Activated T-helper 2 cell treated with anti-CD3 and anti-CD28 coated beads, Interferon-gamma antibody, Interleukin-2, Interleukin-4, amounts not matched to agents 10 μg/mL and 5 μg/mL and 100 μg/mL, durations not matched to agents 14 hours and 24 hours and 36 hours (primary cell): ENCODE measurements around the gene RRAS2. TPM values are rescaled to one million over a fixed set of nuclear protein-coding genes. Genes with fewer than 3 reads are reported as not detected.
"Not testable (repeated sequence)": the region's sequence is repeated elsewhere in the genome, so short reads cannot be mapped to it uniquely, and the experiment has no call there.

Source experiments
- DNase-seq: peaks from one replicate; pipeline ENCODE4 v3.0.0; 2021; ENCODE audit warnings: low spot score
- H3K27ac Mint-ChIP-seq: one replicate; pipeline ENCODE4 v1.8.0; 2021; ENCODE audit warnings: mixed read lengths
- H3K27me3 Mint-ChIP-seq: one replicate; pipeline ENCODE4 v1.8.0; 2021; ENCODE audit warnings: low read depth, mixed read lengths
- H3K36me3 Mint-ChIP-seq: one replicate; pipeline ENCODE4 v1.8.0; 2021; ENCODE audit warnings: low read depth, mixed read lengths
- H3K4me1 Mint-ChIP-seq: one replicate; pipeline ENCODE4 v1.8.0; 2021; ENCODE audit warnings: low read depth, mixed read lengths
- H3K4me3 Mint-ChIP-seq: one replicate; pipeline ENCODE4 v1.8.0; 2021; ENCODE audit warnings: low read depth, mild to moderate bottlenecking, moderate library complexity, mixed read lengths
- H3K9me3 Mint-ChIP-seq: one replicate; pipeline ENCODE4 v1.8.0; 2021; ENCODE audit warnings: mixed read lengths
- intact Hi-C: fragments of 100-400 bp; cut with micrococcal nuclease; formaldehyde crosslinking; loops from one replicate; pipeline ENCODE4 v1.15.1; 2023
- total RNA-seq: library from RNA; stranded (reverse); gene quantifications from 2 replicates; pipeline ENCODE4 v1.2.3, GENCODE V29; 2022

Gene RRAS2
- total RNA-seq, 1 donor from 2014 or later, result 65.2 TPM

- Mint-ChIP-seq H3K27ac (no peak overlapping the region), H3K4me3 (no peak overlapping the region), H3K27me3 (no peaks in the 10 kb centered on the region), H3K4me1 (peaks cover 11% of the 10 kb centered on the region), H3K36me3 (no peaks in the 10 kb centered on the region), H3K9me3 (no peaks in the 10 kb centered on the region)
- no peak for DNase-seq
- intact Hi-C loops, result loop anchor here (5.0 kb wide), 1 partner anchor 49 kb away; the partner anchor contains the start of gene RRAS2
Observed at GRCh38 chr11:14308114-14308896, 50.7 kb downstream of the RRAS2 start.

- Mint-ChIP-seq H3K36me3 (no peaks in the 10 kb centered on the region), H3K27ac (no peak overlapping the region), H3K4me1 (peaks cover 8% of the 10 kb centered on the region), H3K27me3 (no peaks in the 10 kb centered on the region), H3K4me3 (no peak overlapping the region), H3K9me3 (no peaks in the 10 kb centered on the region)
- no peak for DNase-seq
- intact Hi-C loops, result loop anchor here (5.0 kb wide), 1 partner anchor 51 kb away; the partner anchor contains the start of gene RRAS2
Observed at GRCh38 chr11:14306481-14306880, 52.5 kb downstream of the RRAS2 start.

GRCh38 chr11:14305649-14306048 lies 53.3 kb downstream of the RRAS2 start:
- intact Hi-C loops, result loop anchor here (5.0 kb wide), 1 partner anchor 52 kb away; the partner anchor contains the start of gene RRAS2
- Mint-ChIP-seq H3K4me3 (no peak overlapping the region), H3K36me3 (no peaks in the 10 kb centered on the region), H3K27me3 (no peaks in the 10 kb centered on the region), H3K4me1 (peaks cover 6% of the 10 kb centered on the region), H3K27ac (no peak overlapping the region), H3K9me3 (no peaks in the 10 kb centered on the region)
- no peak for DNase-seq

GRCh38 chr11:14304601-14305000 lies 54.4 kb downstream of the RRAS2 start:
- Mint-ChIP-seq H3K4me3 (no peak overlapping the region), H3K27me3 (no peaks in the 10 kb centered on the region), H3K36me3 (no peaks in the 10 kb centered on the region), H3K27ac (no peak overlapping the region), H3K9me3 (no peaks in the 10 kb centered on the region), H3K4me1 (peaks cover 6% of the 10 kb centered on the region)
- intact Hi-C loops, result loop anchor here (5.0 kb wide), 1 partner anchor 73 kb away; no protein-coding TSS in a partner anchor
- DNase-seq, result no peak

GRCh38 chr11:14300661-14301304 lies 58.2 kb downstream of the RRAS2 start:
- H3K9me3 Mint-ChIP-seq, result no peaks in the 10 kb centered on the region
- intact Hi-C loops, result loop anchor here (2.0 to 5.0 kb wide), 3 partner anchors 77 to 154 kb away; no protein-coding TSS in a partner anchor
- H3K36me3 Mint-ChIP-seq, result no peaks in the 10 kb centered on the region
- peak; percentile 31 for DNase-seq
- H3K27me3 Mint-ChIP-seq, result no peaks in the 10 kb centered on the region
- H3K4me3 Mint-ChIP-seq, result no peak overlapping the region
- no peak overlapping the region for H3K27ac Mint-ChIP-seq
- H3K4me1 Mint-ChIP-seq, result peaks cover 6% of the 10 kb centered on the region

GRCh38 chr11:14299921-14300320 lies 59.1 kb downstream of the RRAS2 start:
- Mint-ChIP-seq H3K27ac (no peak overlapping the region), H3K36me3 (no peaks in the 10 kb centered on the region), H3K4me3 (no peak overlapping the region), H3K4me1 (peaks cover 6% of the 10 kb centered on the region), H3K9me3 (no peaks in the 10 kb centered on the region), H3K27me3 (no peaks in the 10 kb centered on the region)
- no peak for DNase-seq
- intact Hi-C loops, result loop anchor here (2.0 to 5.0 kb wide), 3 partner anchors 77 to 155 kb away; no protein-coding TSS in a partner anchor

GRCh38 chr11:14290422-14290821 lies 68.6 kb downstream of the RRAS2 start:
- H3K27me3 Mint-ChIP-seq, result no peaks in the 10 kb centered on the region
- intact Hi-C loops, result no loop called here
- peaks cover 64% of the 10 kb centered on the region for H3K36me3 Mint-ChIP-seq
- peaks cover 32% of the 10 kb centered on the region for H3K4me1 Mint-ChIP-seq
- no peak for DNase-seq
- H3K9me3 Mint-ChIP-seq, result no peaks in the 10 kb centered on the region
- no peak overlapping the region for H3K27ac Mint-ChIP-seq
- H3K4me3 Mint-ChIP-seq, result no peak overlapping the region

- H3K27me3 Mint-ChIP-seq, result no peaks in the 10 kb centered on the region
- H3K9me3 Mint-ChIP-seq, result no peaks in the 10 kb centered on the region
- intact Hi-C loops, result no loop called here
- peaks cover 64% of the 10 kb centered on the region for H3K36me3 Mint-ChIP-seq
- peak overlapping the region; percentile 14 for H3K4me3 Mint-ChIP-seq
- no peak for DNase-seq
- peaks cover 30% of the 10 kb centered on the region for H3K4me1 Mint-ChIP-seq
- peak overlapping the region; percentile 72 for H3K27ac Mint-ChIP-seq
Observed at GRCh38 chr11:14288189-14288935, 70.6 kb downstream of the RRAS2 start.

- H3K4me3 Mint-ChIP-seq, H3K27ac Mint-ChIP-seq, intact Hi-C loops, H3K27me3 Mint-ChIP-seq, H3K4me1 Mint-ChIP-seq, DNase-seq: not testable (repeated sequence)
- peaks cover 40% of the 10 kb centered on the region for H3K36me3 Mint-ChIP-seq
- peaks cover 11% of the 10 kb centered on the region for H3K9me3 Mint-ChIP-seq
Observed at GRCh38 chr11:14278869-14279268, 80.1 kb downstream of the RRAS2 start.

GRCh38 chr11:14275076-14275475 lies 83.9 kb downstream of the RRAS2 start:
- Mint-ChIP-seq H3K4me1 (peaks cover 23% of the 10 kb centered on the region), H3K4me3 (no peak overlapping the region), H3K9me3 (peaks cover 11% of the 10 kb centered on the region), H3K27ac (no peak overlapping the region), H3K36me3 (peaks cover 42% of the 10 kb centered on the region), H3K27me3 (no peaks in the 10 kb centered on the region)
- no peak for DNase-seq
- intact Hi-C loops, result no loop called here

GRCh38 chr11:14273895-14274294 lies 85.1 kb downstream of the RRAS2 start:
- no peak for DNase-seq
- intact Hi-C loops, result no loop called here
- Mint-ChIP-seq H3K4me1 (peaks cover 27% of the 10 kb centered on the region), H3K9me3 (peaks cover 11% of the 10 kb centered on the region), H3K27ac (no peak overlapping the region), H3K36me3 (peaks cover 32% of the 10 kb centered on the region), H3K27me3 (no peaks in the 10 kb centered on the region), H3K4me3 (no peak overlapping the region)

GRCh38 chr11:14270690-14271542 lies 88.1 kb downstream of the RRAS2 start:
- Mint-ChIP-seq H3K27me3 (no peaks in the 10 kb centered on the region), H3K27ac (peak overlapping the region; percentile 31), H3K9me3 (peaks cover 5% of the 10 kb centered on the region), H3K36me3 (peaks cover 21% of the 10 kb centered on the region), H3K4me1 (peaks cover 23% of the 10 kb centered on the region), H3K4me3 (peak overlapping the region; percentile 30)
- DNase-seq, result peak; percentile 30
- intact Hi-C loops, result no loop called here
